Measurements from ENCODE around the gene LARP4.
"Not testable (repeated sequence)": the region's sequence is repeated elsewhere in the genome, so short reads cannot be mapped to it uniquely, and the experiment has no call there.

Gene LARP4

DNA sequence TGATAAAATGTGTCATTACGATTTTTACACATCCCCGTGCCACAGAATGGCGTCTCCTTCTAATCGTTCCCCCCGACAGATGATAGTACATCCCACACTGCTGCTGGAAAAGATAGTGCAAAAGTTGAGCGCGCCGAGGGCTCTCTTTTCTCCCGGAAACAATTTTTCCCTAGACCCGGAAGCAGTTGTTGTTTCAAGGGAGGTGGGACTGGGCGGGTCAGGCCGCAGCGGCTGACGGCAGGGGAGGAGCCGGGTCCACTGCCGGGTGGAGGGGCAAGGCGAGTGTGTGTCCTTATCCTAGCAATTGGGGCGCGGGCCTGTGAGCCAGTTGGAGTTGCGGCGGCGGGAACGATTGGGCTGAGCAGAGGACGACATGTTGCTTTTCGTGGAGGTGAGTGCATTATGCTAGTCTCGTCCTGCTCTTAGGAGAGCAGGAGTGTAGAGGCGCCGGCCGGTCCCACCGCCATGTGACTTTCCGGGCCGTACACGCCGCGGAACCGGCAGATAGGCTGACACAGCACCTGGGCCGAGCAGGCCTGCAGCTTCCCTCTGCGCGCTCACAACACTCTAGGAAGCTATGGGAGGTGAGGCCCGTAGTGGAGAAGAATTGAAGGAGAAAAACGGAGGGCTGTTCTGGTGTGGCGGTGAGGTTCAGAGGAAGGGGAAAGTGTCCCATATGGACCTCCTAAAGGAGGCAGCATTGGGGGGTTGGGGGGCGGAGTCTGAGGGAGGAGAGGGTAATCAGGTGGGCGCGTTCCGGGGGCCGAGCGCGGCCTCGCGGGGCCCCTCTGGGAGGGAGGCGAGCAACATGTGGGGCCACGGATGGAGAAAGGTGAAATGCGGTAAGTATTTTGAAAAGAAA lies at the start of gene LARP4:
Gene LARP4 (plus strand): TSS at position 248 of the 862 bp plus-strand sequence. CDS start 126 bp downstream, at position 374.
- DNase-seq (ENCODE audit: low spot score) = peak; percentile 96

- peak; percentile 39 for DNase-seq (ENCODE audit: low spot score)
Observed at GRCh38 chr12:50351120-50352043, 49.3 kb upstream of the LARP4 start.

DNA sequence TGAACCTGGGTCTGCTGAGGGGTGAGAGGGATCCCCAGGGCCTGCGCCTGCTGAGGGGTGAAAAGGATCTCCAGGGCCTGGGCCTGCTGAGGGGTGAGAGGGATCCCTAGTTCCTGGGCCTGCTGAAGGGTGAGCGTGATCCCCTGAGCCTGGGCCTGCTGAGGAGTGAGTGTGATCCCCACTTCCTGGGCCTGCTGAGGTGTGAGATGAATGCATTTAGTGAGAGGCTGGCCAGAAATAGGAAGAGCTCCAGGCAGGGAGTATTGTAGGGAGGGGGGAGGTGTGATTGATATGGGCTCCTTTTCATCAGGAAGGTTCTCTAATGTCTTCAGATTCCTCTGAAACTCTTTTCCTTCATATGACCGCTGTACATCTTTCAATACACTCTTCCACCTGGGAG lies 47.3 kb upstream of the LARP4 start:
- DNase-seq (ENCODE audit: low spot score) = no peak

GRCh38 chr12:50353869-50354593 lies 46.7 kb upstream of the LARP4 start:
- no peak for DNase-seq (ENCODE audit: low spot score)

DNA sequence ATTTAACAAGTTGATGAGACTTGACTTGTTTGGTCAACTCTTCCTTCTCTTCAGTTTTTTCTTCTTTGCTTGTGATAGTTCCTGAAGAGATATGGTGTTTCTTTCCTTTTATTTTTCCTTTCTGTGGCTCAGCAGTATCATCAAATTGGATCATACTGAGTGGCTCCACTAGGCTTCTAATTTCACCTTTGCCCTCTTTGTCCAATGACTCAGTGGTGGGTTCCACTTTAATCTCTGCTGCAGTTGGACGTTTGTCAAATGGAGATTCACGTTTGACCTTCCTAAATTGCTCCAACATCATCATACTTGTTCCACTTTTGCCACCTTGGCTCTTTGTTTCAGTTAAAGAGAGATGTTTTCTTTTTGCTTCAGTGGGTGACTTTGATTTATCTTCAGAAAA lies 45.8 kb upstream of the LARP4 start:
- DNase-seq (ENCODE audit: low spot score) = no peak

DNA sequence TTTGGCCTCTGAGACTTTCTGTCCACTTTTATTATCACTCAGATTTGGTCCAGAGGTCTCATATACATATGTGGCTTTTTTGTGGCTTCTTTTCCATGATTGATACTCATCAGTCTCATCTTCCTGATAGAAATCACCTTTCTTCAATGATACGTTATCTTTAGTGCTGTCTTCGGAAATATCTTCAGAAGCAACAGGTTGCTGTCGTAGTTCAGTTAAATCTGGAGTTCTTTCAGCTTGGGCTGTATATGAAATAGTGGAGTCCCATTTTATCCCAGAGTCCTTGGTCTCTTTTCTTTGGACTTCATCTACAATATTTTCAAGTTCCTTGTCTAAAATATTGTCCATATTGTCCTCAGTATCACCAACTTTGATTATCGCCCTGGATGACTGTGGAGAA lies 45.3 kb upstream of the LARP4 start:
- no peak for DNase-seq (ENCODE audit: low spot score)

DNA sequence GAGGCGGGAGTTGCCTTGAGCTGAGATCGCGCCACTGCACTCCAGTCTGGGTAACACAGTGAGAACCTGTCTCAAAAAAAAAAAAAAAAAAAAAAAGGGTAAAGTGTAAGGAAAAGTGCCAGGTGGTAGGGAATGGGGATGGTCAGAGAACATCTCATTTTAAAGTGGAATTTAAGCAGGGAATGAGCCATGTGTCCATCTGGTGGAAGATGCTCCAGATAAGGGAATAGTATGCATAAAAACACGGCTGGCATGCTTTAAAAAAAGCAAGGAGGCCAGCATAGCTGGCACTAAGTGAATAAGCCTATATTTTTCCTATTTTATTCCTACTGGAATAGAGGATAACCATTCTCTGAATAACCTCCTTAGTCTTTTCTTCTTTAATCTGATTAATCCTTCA lies 38.0 kb upstream of the LARP4 start:
- no peak for DNase-seq (ENCODE audit: low spot score)

DNA sequence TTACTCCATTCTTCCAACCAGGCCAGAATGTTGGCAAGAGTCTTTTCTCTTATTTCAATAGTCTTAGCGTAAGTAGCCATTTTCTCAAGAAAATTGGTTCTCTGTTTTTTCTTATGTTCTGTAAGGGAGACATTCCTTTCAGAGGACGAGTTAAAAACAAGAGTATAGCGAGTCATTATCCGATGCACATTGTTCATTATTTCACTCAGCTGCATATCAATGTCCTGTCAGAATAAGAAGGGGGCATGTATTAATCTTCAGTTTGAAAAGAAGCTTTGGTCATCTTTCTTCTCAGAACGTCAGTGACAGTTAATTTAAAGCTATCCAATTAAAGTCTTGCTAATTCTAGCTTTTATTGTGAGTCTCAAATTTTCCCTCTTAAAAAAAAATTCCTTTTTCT lies 37.5 kb upstream of the LARP4 start:
- no peak for DNase-seq (ENCODE audit: low spot score)

DNA sequence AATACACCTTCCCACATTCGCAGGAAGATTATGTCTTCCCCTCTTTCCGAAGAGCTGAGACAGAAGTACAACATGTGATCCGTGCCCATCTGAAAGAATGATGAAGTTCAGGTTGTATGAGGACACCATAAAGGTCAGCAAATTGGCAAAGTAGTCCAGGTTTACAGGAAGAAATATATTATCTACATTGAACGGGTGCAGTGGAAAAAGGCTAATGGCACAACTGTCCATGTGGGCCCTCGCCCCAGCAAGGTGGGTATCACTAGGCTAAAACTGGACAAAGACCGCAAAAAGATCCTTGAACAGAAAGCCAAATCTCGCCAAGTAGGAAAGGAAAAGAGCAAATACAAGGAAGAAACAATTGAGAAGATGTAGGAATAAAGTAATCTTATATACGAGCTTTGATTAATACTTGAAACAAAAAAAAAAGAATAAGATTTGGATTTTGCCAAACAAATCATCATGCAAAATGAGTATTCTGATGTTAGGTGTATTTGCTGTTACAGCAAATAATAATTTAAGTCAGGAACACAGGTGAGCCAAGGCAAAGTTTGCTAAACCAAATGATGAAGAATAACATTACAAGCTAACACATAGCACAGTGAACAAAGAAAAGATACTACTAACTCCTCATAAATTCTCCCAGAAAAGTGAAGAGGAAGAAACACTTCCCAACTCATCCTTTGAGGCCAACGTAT lies 34.8 kb upstream of the LARP4 start:
- no peak for DNase-seq (ENCODE audit: low spot score)

- DNase-seq (ENCODE audit: low spot score) = not testable (repeated sequence)
Observed at GRCh38 chr12:50370672-50371071, 30.0 kb upstream of the LARP4 start.

DNA sequence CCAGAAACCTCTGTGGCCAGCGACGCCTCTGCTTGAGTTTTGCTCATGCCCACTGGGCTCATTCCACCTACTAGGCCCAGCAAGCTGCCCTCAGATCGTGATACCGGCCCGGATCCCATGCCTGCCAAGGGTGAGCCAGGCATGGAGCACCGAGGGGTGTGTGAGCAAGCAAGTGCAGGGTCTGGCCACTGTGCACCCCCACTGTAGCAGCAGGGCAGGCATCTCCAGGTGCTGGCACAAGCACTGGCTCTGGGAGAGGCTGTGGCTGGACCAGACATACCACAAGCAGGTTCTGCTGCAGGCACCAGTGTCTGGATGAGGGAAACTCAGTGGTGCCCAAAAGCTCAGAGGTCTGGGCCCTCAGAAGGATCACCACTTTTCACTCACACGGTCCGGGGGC lies 24.9 kb upstream of the LARP4 start:
- no peak for DNase-seq (ENCODE audit: low spot score)

DNA sequence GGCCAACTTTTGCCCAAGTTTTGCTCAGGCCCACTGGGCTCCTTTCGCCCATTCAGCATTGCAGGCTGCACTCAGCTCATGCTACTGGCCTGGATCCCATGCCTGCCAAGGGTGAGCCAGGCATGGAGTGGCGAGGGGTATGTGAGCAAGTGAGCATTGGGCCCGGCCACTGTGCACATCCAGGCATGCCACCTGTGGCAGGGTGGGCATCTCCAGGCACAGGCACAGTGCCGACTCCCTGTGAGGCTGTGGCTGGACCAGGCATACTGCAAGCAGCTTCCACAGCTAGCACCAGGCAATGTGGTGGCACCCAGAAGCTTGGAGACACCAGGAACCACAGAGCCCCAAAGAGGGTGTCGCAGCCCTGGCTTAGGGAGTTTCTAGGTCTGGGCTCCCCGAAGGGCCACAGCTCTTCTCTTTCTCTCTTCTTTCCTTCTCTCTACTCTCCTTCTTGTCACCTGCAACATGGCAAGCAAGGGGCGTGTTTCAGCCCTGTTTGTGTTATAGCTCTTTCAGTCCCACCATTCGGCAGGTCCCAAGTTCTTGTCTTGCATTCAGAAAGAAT lies 19.8 kb upstream of the LARP4 start:
- no peak for DNase-seq (ENCODE audit: low spot score)

DNA sequence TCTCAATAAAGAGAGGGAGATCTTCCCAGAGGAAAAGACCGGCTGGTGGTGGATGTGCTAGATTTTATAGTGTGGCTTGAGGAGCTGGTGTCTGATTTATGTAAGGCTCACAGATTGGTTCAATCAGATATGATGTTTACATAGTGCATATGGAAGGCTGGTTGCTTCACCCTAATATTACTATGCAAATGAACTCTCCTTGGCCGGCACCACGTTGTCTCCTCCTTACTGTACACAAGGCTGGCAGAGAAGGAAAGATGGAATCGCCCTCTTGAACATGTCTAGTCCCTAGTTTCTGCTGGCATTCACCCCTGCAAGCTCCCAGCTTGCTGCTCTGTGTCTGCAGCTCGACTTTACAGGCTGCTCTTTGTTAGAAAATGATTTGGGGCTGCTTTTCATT lies 13.2 kb upstream of the LARP4 start:
- DNase-seq (ENCODE audit: low spot score) = no peak

GRCh38 chr12:50387972-50388478 lies 12.7 kb upstream of the LARP4 start:
- no peak for DNase-seq (ENCODE audit: low spot score)

DNA sequence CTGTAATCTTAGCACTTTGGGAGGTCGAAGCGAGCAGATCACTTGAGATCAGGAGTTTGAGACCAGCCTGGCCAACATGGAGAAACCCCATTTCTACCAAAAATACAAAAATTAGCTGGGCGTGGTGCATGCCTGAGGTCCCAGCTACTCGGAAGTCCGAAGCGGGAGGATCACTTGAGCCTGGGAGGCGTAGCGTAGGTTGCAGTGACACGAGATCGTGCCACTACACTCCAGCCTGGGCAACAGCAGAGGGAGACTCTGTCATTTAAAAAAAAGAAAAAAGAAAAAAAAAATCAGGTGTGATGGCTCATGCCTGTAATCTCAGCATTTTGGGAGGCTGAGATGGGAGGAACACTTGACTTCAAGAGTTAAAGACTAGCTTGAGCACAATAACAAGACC lies 11.9 kb upstream of the LARP4 start:
- DNase-seq (ENCODE audit: low spot score) = not testable (repeated sequence)

DNA sequence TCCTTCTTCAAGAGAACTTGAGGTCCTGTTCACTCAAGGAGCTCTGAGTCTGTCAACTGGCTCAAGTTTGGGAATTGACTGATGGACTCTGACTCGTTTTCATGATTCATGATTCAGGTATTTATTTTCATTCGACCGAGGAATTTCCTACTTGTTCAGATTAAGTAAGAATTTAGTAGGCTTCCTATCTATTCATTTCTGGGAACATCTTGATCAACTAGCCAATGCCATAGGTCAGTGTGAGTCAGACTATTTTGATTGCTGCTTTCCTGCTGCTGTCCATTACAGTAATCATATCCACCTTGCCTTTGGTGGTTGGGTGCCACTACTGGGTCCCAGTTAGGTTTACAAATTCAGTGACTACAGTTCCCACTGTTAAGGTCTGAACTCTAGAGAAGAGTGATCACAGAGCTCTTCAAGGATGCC lies 10.4 kb upstream of the LARP4 start:
- DNase-seq (ENCODE audit: low spot score) = no peak

DNA sequence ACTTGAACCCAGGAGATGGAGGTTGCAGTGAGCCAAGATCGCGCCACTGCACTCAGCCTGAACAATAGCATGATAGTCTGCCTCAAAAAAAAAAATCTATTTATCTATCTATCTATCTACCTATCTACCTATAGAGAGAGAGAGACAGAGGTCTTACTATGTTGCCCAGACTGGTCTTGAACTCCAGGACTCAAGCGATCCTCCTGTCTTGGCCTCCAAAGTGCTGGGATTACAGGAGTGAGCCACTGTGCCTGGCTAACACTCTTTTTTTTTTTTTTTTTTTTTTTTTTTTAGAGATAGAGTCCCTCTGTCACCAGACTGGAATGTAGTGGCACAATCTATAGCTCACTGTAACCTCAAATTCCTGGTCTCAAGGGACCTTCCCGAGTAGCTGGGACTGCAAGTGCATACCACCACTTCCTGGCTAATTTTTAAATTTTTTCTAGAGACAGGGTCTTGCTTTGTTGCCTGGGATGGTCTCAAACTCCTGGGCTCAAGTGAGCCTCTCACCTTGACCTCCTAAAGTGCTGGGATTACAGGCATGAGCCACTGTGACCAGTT lies 6.1 kb upstream of the LARP4 start:
- DNase-seq (ENCODE audit: low spot score) = no peak

DNA sequence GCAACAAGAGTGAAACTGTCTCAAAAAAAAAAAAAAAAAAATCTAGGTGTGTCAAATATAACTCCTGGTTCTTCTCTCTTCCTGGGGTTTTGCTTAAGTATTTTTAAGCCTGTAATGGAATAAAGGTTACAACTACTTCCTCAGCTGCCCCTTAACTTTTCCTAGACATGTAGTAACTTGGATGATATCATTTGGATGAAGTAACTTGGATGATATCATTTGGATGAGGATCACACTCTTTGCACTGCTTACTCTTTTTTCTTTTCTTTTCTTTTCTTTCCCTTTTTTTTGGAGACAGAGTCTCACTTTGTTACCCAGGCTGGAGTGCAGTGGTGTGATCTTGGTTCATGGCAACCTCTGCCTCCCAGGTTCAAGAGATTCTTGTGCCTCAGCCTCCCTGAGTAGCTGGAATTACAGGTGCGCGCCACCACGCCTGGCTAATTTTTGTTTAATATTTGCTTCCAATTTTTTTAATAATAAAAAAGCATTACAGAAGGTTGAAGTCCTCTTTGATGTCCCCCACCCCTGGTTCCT lies 3.5 kb upstream of the LARP4 start:
- DNase-seq (ENCODE audit: low spot score) = no peak

GRCh38 chr12:50398931-50399330 lies 1.8 kb upstream of the LARP4 start:
- no peak for DNase-seq (ENCODE audit: low spot score)

GRCh38 chr12:50400104-50400637 lies 514 bp upstream of the LARP4 start:
- DNase-seq (ENCODE audit: low spot score) = peak; percentile 36

All from D341Med (cell line).